Esophagus muscularis mucosa (tissue), 3 donors: ENCODE measurements around the gene GPC5.

Source experiments
- POLR2AphosphoS5 ChIP-seq, 2 donors: sonication (generic); formaldehyde crosslinking; IDR thresholded peaks; one replicate each; pipeline ENCODE4 v1.6.1; 2017; ENCODE audit warnings: antibody characterized with exemption in 2 of 2
- TF ChIP-seq, protein P1 (sequence below), 3 experiments: fragments of 200-600 bp in 2 of 3; fragments of 450-650 bp in 1 of 3; sonication (generic) in 2 of 3; IDR thresholded peaks; one replicate each; pipeline ENCODE4 v1.5.1; 2017 to 2019; ENCODE audit warnings: antibody characterized with exemption in 3 of 3, mild to moderate bottlenecking in 2 of 3, moderate library complexity in 1 of 3

- TF ChIP-seq, protein P1, sequence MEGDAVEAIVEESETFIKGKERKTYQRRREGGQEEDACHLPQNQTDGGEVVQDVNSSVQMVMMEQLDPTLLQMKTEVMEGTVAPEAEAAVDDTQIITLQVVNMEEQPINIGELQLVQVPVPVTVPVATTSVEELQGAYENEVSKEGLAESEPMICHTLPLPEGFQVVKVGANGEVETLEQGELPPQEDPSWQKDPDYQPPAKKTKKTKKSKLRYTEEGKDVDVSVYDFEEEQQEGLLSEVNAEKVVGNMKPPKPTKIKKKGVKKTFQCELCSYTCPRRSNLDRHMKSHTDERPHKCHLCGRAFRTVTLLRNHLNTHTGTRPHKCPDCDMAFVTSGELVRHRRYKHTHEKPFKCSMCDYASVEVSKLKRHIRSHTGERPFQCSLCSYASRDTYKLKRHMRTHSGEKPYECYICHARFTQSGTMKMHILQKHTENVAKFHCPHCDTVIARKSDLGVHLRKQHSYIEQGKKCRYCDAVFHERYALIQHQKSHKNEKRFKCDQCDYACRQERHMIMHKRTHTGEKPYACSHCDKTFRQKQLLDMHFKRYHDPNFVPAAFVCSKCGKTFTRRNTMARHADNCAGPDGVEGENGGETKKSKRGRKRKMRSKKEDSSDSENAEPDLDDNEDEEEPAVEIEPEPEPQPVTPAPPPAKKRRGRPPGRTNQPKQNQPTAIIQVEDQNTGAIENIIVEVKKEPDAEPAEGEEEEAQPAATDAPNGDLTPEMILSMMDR (IDR thresholded peaks at IDR 0.05), result no peak
- no peak for TF ChIP-seq POLR2AphosphoS5 (IDR thresholded peaks at IDR 0.05)
Measured at GRCh38 chr13:91644806-91645205, 246.4 kb downstream of the GPC5 start.
